LNCAP (cell line): ENCODE measurements around the gene GATAD1.
A peak's percentile ranks its signal among the peaks of the same experiment; 100 is the strongest.

ENCODE experiments used
- CTCF ChIP-seq: fragments of 450-650 bp; IDR thresholded peaks from 2 replicates; pipeline ENCODE4 v1.5.1; 2017; ENCODE audit warnings: mild to moderate bottlenecking

GATAD1 gene

GRCh38 chr7:92447345-92448204 is at the start of gene GATAD1:
Gene GATAD1, plus strand, starts transcription at chr7:92447482. Its CDS starts 248 bp downstream, at chr7:92447730.
- peak; percentile 90 for TF ChIP-seq CTCF

DNA sequence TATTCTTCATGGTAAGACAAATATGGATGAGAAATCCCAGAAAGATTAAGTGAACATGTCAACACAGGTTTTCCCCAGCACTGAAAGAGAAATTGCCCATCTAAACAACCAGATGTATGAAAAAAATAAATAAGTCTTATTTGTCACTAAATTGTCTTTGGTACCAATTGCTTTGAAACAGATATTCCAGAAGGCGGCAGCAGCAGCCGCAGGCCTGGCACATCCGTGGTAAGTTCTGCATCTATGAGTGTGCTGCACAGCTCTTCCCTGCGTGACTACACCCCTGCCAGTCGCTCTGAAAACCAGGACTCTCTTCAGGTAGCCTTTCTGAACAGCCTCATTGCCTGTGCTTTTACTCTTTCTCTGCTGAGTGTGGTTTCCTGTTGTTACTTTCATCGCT is 49.7 kb upstream of the GATAD1 start:
- TF ChIP-seq CTCF, result no peak

- no peak for TF ChIP-seq CTCF
These were observed 47.3 kb upstream of the GATAD1 start for GRCh38 chr7:92400013-92400412.

DNA sequence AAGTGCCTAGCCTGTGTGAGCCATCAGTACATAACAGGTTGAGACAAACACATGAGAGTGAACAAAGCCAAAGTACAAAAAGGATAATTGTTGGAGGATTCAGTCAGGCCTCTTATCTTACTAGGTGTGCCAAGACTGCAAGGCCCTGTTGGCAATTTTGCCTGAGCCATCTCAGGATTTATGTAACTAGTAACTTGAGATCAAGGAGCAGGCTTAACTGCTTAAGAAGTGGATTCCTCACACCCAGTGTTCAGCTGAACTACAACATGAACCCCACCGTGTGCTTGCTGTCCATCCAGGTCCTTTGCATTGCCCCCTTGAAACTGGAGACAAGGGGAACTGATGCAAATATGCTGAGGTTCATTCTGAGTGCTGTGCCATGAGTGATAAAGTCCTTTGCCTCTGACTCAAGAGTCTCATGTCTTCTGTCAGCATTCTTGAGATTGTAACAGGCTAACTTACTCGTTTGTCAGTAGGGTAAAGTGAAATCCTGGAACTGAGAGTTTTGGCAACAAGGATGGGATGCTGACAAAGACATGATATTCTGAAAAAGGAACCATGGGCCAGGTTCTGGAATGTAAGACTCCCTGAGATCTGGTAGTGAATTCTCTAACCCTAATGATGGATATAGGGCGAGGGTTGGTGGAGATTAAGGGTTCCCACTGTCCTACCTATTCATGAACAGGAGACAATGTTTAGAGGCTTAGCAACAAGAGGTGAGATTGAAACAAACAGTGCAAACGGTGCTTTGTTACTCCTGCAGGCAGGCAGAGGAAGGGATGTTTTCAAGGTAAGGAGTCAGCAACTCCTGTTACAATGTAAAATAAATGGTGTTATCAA is 44.1 kb upstream of the GATAD1 start:
- no peak for TF ChIP-seq CTCF

GRCh38 chr7:92403760-92404074 is 43.6 kb upstream of the GATAD1 start:
- TF ChIP-seq CTCF, result no peak

- no peak for TF ChIP-seq CTCF
These were observed 43.1 kb upstream of the GATAD1 start for GRCh38 chr7:92404170-92404614.

DNA sequence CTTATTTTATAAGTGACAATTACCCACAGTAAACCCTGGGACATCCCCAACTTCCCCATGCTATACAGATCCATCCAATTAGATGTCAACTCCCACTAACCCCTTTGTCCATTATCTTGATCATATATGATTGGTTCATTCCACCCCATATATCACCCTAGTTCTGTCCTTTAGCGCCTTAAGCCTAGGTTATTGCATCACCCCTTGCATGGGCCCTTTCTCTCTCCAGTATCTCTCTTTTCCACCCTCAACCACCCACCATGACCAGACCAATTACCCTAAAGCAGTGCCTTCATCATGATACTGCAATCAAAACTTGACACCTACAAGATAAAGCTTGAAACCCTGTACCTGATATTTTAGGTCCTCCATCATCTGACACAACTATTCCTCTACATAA is 37.9 kb upstream of the GATAD1 start:
- no peak for TF ChIP-seq CTCF
